GM19023 (cell line): ENCODE data around the gene MBIP.

Source experiments
- ATAC-seq: cut with Tn5 transposase; IDR thresholded peaks from one replicate; pipeline ENCODE4 v1.9.1; 2021; ENCODE audit warnings: mild to moderate bottlenecking, moderate library complexity; ENCODE audit not compliant: unreplicated experiment

Gene MBIP

DNA sequence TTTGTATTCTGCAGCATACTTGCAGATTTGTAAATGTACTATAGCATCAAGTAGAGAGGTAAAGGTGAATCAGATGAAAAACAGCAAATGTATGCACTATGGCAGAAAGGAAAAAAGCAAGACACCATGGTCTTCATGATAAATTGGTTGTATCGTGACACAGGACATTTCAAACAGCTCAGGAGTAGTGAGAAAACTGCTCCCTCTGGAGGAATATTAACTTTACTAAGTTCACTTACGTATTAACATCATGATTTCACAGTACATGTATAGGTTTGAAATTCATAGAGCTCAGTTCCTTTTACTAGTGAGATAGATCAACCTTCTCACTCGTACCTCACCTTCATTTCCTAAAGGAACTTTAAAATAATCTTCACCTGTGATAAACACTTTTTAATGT is 6.5 kb downstream of the MBIP start:
- ATAC-seq: no peak

DNA sequence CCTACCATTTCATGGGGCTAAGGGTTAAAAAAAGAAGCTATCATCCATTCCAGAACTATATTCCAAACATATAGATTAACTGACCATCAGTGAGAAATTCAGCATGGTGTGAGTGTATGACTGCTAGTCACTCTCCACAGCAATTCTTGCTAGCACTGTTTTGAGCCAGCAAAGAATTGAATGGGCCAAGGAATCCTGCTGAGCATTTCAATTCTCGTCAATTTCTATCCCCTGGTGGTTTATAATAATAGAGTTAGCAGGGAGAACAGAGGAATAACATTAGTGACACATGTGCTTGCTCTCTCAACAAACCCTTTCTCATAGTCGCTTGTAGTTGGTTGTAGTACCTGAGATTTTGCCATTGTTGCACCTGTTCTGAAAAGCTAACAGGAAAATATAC is 7.2 kb downstream of the MBIP start:
- no peak for ATAC-seq

- no peak for ATAC-seq
Observed at GRCh38 chr14:36306836-36307235, 13.6 kb downstream of the MBIP start.

GRCh38 chr14:36304895-36305294 is 15.5 kb downstream of the MBIP start:
- ATAC-seq: no peak

GRCh38 chr14:36303960-36304359 is 16.5 kb downstream of the MBIP start:
- no peak for ATAC-seq

DNA sequence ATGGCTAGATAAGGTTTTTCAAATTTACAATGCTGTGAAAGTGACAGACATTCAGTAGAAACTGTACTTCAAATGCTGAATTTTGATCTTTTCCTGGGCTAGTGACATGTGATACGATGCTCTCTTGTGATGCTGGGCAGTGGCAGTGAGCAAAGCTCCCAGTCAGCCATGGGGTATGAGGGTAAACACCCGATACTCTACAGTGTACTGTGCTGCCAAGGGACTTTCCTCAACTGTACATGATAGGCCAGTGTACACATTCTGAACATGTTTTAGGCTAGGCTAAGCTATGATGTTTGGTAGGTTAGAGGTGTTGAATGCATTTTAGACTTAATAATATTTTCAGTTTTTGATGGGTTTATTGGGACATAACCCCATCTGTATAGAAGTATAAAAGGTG is 17.6 kb downstream of the MBIP start:
- ATAC-seq: no peak

GRCh38 chr14:36301159-36301558 is 19.3 kb downstream of the MBIP start:
- ATAC-seq: no peak

DNA sequence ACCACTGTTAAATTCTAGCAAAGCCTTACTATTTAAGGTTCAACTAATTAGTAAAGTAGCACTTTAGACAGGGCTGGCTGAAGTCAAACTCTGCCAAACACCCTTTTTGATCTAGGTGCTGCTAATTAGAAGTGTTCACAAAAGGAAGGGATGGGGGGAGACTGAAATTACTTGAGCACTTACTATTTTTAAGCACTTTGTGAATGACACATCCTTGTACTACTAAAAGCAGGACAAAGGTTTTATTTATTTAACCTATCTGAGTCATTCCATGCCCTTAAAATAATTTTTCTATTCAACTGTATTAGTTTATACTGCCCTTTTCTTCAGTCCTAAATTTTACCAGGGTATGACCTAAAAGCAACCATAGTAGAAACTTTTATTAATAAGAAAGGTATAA is 20.1 kb downstream of the MBIP start:
- ATAC-seq: no peak

DNA sequence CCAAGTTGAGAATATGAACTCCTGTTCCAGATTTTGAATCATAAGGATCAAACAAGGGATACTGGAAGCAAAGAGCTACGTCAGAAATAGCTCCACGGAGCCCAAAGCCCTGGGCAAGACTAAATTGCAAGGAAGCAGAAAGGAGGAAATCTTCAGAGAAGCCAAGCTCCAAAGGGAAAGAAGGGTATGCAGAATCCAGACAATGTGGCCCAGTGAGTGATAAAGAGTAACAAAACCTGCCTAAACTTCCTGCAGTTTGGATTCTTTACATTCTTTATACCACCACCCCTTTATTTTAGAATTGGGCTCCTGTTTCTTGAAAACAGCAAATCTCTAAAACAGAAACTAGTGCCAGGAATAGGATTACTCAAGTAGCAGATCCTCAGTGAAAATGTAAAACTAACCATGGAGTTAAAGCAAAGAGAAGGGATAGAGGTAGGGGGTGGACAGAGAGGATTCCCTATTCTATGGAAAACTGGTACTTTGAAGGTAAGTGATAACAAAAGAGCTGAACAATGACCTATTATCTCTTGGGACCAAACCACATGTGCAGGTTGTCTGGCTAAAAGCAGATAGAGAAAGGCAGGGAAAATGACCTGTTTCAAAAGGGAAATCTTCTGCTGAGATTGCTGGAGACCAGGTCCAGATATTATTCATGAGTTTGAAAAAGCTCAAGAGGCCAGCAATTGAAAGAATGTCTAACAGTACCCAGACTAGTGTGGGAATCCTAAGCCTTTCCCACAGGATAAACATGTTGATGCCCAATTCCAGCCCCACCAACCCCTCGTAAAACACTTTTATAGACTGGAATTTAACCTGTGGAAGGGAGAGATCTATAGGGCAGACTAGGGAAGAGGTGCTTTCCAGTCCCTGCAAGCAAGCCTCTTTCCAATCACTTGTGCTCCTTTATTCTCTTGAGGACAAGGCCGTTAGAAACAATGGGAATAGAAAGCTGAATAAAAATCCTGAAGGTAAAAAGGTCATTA is 24.5 kb downstream of the MBIP start:
- ATAC-seq: no peak

GRCh38 chr14:36294543-36294942 is 25.9 kb downstream of the MBIP start:
- ATAC-seq: no peak

- no peak for ATAC-seq
Observed at GRCh38 chr14:36293824-36294223, 26.6 kb downstream of the MBIP start.

- no peak for ATAC-seq
Observed at GRCh38 chr14:36289954-36290353, 30.5 kb downstream of the MBIP start.

GRCh38 chr14:36288496-36288895 is 31.9 kb downstream of the MBIP start:
- no peak for ATAC-seq

DNA sequence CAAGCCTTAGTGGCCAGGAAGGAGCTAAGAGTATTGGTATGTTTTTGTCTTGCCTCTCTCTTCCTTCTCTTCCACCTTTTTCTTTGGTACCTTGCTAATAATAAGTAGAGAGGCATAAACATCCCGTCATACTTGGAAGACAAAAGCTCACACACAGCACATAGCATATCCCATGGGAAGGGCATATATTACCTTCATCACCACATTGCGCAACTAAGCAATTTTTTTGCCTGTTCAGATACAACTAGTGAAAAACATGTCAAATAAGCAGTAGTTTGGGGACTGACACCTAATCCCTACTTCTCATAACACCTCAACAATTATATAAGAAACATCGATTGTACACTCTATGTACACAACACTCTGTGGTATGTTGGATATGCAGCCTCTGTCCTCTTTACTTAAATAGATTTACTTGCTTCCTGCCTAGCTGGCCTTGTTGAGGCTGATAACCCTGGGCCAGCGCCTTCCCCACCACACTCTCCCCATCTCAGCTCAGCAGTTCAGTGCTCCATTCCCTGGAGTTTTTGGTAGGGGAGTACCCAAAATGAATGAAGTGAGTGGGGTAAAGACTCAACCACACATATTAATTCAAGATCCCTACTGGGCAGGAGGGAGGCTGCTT is 35.4 kb downstream of the MBIP start:
- no peak for ATAC-seq

DNA sequence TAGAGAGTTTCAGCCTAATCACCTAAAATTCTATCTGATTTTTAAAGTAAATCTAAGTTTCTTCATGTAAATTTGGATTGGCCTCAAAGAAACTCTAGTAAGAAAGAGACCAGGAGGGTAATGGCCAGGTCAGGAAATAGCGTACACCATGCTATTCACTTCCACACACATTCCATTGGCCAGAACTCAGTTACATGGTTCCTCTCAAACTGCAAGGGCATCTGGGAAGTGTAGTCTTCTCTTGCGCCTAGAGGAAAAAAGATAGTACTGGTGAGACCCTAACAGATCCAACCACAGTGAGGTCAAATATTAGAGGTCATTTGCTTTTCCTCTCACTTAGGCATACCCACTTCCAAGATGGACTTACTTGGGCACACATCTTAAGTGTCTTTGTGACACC is 39.1 kb downstream of the MBIP start:
- no peak for ATAC-seq

DNA sequence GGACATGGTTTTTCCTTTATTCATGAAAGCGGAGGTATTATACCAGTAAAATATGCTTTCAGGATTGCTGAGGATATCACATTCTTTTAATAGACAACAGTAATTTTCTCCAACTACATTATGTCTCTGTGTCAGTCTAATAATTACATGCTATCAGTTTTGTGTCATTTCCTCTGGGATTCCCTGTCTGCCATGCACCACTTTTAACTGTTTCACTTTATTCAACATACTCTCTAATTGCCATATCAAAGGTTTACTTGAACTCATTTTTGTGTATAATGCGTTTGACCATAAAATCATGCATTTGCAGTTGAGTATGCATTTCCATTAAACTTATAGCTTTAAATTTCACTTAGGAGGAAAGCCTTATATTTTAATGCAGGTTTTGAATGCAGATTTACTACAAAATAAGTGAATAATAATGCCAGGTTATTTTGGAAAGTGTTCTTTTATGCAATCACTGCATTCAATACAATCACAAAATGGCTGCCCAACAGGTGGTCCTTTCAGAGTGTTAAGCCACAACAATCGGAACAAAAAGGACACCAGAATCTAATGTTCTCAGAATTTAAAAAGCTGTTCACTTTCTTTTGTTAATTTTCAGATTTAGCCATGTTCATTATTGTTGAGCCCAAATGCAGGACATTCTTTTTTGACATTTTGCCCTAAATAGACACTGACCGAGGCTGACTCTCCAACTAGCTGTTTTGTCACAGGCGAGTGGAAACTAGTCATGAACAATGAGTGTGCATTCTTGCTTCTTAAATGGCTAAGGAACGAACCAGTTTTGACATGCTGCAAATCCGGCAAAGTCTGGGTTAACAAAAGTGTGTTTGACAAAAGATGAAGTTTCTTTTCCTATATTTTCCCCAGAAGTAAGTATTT is 40.9 kb downstream of the MBIP start:
- no peak for ATAC-seq

DNA sequence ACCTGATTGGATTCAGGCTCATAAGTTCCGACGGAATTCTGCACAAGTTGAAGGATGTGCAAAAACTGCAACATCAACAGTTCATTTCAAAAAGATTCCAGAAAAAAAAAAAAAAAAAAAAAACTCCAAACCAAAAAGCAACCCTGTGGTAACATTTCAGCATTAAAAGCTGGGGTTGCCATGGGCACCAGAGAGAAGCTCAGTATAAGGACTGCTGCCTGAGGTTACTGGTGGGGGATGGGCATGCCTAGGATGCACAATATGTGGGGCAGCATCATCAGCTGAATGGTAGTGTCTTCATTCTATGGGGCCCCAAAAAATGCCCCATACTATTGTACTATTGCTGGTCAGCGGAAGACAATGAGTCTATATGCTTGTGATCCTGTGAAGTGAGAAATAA is 44.7 kb downstream of the MBIP start:
- no peak for ATAC-seq

DNA sequence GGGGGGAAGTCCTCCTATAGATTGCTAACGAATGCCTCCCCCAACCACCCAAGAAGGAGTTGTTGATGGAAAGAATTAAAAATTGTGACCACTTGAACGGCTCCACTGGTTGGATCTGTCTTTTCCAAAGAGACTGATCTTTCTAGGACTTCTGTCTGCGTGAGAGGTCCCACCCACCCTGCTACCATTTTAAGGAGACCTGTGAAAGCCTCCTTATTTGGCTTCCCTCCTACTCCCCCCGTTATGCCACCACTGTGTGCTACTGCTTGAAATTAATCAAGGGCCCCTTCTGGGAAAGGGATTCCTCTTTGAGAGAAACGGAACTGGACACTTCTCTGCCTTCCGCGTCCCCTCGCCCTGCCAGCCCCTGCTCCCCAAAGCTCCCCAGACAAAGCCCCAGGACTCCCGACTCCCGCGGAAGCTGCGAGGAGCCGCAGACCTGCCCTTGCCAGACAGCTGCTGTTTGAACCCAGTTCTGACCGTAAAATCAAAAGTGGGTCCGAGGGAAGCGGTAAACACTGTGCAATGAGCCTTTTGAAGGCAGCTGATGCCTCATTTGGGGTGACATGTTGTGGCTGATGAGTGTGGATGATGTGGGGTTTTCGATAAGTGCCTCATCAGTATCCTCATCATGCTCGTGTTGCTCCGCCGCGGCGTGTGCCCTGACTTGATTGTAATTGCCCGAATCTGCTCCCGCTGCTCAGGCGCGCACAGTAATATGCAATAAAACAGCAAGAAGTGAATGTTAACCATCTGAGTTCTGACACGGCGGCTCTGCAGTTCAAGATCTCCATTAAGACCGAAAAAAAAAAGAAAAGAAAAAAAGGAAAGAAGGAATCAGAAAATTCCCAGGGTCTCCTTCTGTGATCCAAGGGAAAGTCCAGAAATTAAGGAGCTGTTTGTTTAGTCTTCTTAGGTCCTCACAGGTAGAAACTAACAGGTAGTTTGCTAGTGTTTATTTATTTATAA is 48.2 kb downstream of the MBIP start:
- ATAC-seq: no peak

DNA sequence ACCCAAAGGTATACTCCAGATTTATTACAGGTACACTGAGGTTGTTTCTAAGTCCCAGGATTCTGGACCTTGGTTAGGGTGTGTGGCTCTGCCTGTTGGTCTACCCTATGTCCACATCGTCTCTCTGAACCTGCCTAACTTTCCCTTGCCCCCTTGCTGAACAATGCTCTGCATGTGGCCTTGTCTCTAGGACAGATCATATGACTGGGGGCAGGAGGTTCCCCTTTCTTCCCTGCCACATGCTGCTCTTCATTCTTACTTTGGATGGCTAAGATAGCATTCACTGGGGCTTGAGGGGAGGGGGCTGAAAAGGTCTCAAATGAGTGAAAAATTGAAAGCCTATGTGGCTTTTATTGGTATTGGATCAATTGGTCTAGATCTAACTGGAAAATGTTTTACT is 49.2 kb downstream of the MBIP start:
- ATAC-seq: no peak

DNA sequence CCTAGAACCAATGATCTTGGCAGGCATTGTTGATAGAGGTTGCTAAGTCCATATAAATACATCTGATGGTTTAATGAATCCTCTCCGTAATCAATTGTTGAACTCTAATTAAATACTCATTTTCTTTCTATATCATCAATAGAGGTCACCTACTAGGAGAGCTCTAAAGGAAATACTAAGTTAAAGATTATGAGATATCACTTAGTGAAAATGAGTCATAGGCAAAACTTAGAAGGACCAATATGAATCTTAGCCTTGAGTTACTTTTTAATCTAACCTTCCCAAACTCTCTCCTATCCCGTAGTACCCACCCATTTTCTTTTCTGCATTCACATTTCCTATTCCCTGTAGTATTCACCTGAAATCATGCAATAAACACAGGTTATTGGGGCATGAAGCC is 50.2 kb downstream of the MBIP start:
- ATAC-seq: no peak
